ENCODE results near the gene TMEM213. TPM values are rescaled to one million over a fixed set of nuclear protein-coding genes. Genes with fewer than 3 reads are reported as not detected.

Gene TMEM213
- total and polyA plus RNA-seq, 10 of the 15 experiments (the other 5 are each of a cell fraction or from before 2014, with no cell fraction given): not detected

- intact Hi-C loops (cut with micrococcal nuclease; ENCODE audit: unreplicated experiment) (loop anchor here (5.0 kb wide), 1 partner anchor 117 kb away; no protein-coding TSS in a partner anchor), in situ Hi-C loops (cut with MboI) (loop anchor here (25.0 kb wide), 1 partner anchor 1138 kb away; no protein-coding TSS in a partner anchor)
- H3K79me2 ChIP-seq (ENCODE audit: control insufficient read depth, insufficient read depth, low read length): no peaks in the 10 kb centered on the region
- DNase-seq (ENCODE audit: low read depth, low spot score) (no peak), ATAC-seq (no peak), FAIRE-seq (no peak)
- H3K27ac ChIP-seq (ENCODE audit: control insufficient read depth, insufficient read depth): no peak overlapping the region
- no TSS peak for BruUV-seq (replicated peaks)
- 46% methylated on average over 3 of the region's 3 CpGs for WGBS (ENCODE audit: insufficient coverage, insufficient replicate concordance, low lambda C conversion rate, missing lambda C conversion rate)
- no peaks in the 10 kb centered on the region; the same call in 2 of the 3 replicates for H3K9me3 ChIP-seq (replicated peaks; ENCODE audit: control insufficient read depth, insufficient read depth, low read length)
- ChIA-PET CTCF (interaction anchor here (1.1 kb wide), 1 partner anchor 11 kb away, joined by 4 read pairs; no protein-coding TSS in a partner anchor), SMC1A (ENCODE audit: uncharacterized antibody, unreplicated experiment) (no interaction called here), POLR2A (no interaction called here), RAD21 (ENCODE audit: unreplicated experiment) (no interaction called here)
- no peak overlapping the region for H3K4me2 ChIP-seq (ENCODE audit: control insufficient read depth, insufficient read depth)
- no peaks in the 10 kb centered on the region for H4K20me1 ChIP-seq (ENCODE audit: control insufficient read depth, insufficient read depth)
- no peak overlapping the region for H3K4me3 ChIP-seq
- no peak overlapping the region for H3K9ac ChIP-seq (ENCODE audit: control insufficient read depth, insufficient read depth, low read length)
- no peak overlapping the region for H2AFZ ChIP-seq (ENCODE audit: control insufficient read depth, low read depth, low read length)
- H3K36me3 ChIP-seq (ENCODE audit: control insufficient read depth in 2 of 2, insufficient read depth in 2 of 2, low read length in 1 of 2): no peaks in the 10 kb centered on the region
- no peaks in the 10 kb centered on the region for H3K4me1 ChIP-seq (ENCODE audit: control insufficient read depth, insufficient read depth, low read length)
- no peaks in the 10 kb centered on the region; a peak in 1 of 4 replicates for H3K27me3 ChIP-seq (replicated peaks in 1 of 2; ENCODE audit: control insufficient read depth in 2 of 2, insufficient read depth in 2 of 2, low read length in 1 of 2)
- no peak for TF ChIP-seq STAT1 (conservative IDR thresholded peaks at IDR 0.05)
- TF ChIP-seq ZBTB40 (IDR thresholded peaks at IDR 0.05; ENCODE audit: borderline replicate concordance): no peak
- no peak for TF ChIP-seq POLR2A (IDR thresholded peaks at IDR 0.05; ENCODE audit: low read depth, low read length)
- no peak for TF ChIP-seq PRDM15 (CRISPR knock-in tag; IDR thresholded peaks at IDR 0.05)
- no peak for TF ChIP-seq CBX5 (IDR thresholded peaks at IDR 0.05; ENCODE audit: low read depth)
- TF ChIP-seq SMAD1 (IDR thresholded peaks at IDR 0.05; ENCODE audit: low read depth, partially characterized antibody): no peak
- no peak for TF ChIP-seq MEF2B (IDR thresholded peaks at IDR 0.05; ENCODE audit: partially characterized antibody, poor library complexity, severe bottlenecking)
- no peak for TF ChIP-seq JUND (IDR thresholded peaks at IDR 0.05; ENCODE audit: low read depth, low read length)
- TF ChIP-seq MXI1 (IDR thresholded peaks at IDR 0.05; ENCODE audit: low read depth, low read length): no peak
- no peak for TF ChIP-seq NRF1 (conservative IDR thresholded peaks at IDR 0.05; ENCODE audit: low read depth, low read length)
- TF ChIP-seq ZNF384 (IDR thresholded peaks at IDR 0.05; ENCODE audit: borderline replicate concordance, low read depth, low read length): no peak
- TF ChIP-seq NFIC (IDR thresholded peaks at IDR 0.05; ENCODE audit: low read depth, low read length): no peak
- TF ChIP-seq TCF7 (IDR thresholded peaks at IDR 0.05; ENCODE audit: borderline replicate concordance): no peak
- no peak for TF ChIP-seq PKNOX1 (IDR thresholded peaks at IDR 0.05)
- no peak for TF ChIP-seq POU2F2 (IDR thresholded peaks at IDR 0.05; ENCODE audit: borderline replicate concordance, low read depth, low read length)
Measured at GRCh38 chr7:138749960-138750359, 47.8 kb upstream of the TMEM213 start.
